ENCODE data around the gene PCK2.

PCK2 gene

DNA sequence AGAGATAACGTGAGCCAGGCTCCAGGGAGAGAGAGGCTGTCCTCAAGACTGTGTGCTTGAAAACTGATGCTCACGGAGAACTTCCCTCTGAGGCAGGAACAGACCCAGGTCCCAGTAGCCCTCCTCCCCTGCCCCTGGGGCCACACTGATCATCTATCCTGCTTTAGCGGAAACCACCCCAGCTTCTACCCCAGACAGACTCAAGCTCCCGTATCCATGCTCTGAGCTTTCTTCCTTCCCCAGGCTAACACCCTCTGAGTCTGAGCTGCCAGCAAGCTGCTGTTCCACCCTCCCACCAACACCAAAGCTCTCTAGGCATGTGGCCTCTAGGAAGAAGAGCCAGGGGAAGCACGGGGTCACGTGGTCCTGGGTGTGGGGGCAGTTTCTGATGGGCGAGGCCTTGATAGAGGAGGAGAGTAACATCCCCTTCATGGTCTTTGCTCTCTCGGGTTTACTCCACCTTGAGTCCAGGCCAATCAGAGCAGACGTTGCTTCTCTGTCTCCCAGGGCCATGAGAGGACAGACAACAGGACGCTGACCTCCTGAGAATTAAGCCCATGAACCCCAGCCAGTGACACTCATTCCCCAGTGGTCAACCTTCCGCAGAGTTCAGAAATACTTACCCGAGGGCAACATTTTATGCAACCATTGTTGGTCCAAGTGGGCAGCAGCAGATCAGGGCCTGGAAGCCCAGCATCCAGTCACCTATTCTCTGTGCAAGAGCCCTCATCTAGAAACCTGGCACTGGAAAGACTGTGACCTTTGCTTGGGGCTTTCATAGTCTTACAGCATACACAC is 1.4 kb downstream of the PCK2 start:
- Histone ChIP-seq H3K9me3 (replicated peaks; ENCODE audit: insufficient read depth, low read length) (no peaks in the 10 kb centered on the region), H3K27me3 (replicated peaks; ENCODE audit: insufficient read depth, low read length) (no peaks in the 10 kb centered on the region), H4K20me1 (ENCODE audit: insufficient read depth, low read length) (no peaks in the 10 kb centered on the region), H3K9ac (ENCODE audit: low read length) (no peak overlapping the region; the same call in 1 of the 2 replicates), H3F3A (ENCODE audit: insufficient read depth, low read length) (no peaks in the 10 kb centered on the region), H3K36me3 (replicated peaks; ENCODE audit: insufficient read depth, low read length) (no peaks in the 10 kb centered on the region), H3K9me2 (replicated peaks; ENCODE audit: insufficient read depth, low read length) (no peaks in the 10 kb centered on the region), H3K27ac (ENCODE audit: low read length) (no peak overlapping the region), H3K79me2 (ENCODE audit: low read length) (peaks cover 5% of the 10 kb centered on the region; the same call in 1 of the 2 replicates), H3K4me1 (ENCODE audit: low read length) (no peaks in the 10 kb centered on the region), H3K4me2 (ENCODE audit: low read depth, low read length) (peak overlapping the region; percentile 76; the same call in 1 of the 2 replicates), H2AFZ (ENCODE audit: low read length) (no peak overlapping the region), H3K4me3 (ENCODE audit: low read length) (peak overlapping the region; percentile 62)
- TF ChIP-seq, protein P1, sequence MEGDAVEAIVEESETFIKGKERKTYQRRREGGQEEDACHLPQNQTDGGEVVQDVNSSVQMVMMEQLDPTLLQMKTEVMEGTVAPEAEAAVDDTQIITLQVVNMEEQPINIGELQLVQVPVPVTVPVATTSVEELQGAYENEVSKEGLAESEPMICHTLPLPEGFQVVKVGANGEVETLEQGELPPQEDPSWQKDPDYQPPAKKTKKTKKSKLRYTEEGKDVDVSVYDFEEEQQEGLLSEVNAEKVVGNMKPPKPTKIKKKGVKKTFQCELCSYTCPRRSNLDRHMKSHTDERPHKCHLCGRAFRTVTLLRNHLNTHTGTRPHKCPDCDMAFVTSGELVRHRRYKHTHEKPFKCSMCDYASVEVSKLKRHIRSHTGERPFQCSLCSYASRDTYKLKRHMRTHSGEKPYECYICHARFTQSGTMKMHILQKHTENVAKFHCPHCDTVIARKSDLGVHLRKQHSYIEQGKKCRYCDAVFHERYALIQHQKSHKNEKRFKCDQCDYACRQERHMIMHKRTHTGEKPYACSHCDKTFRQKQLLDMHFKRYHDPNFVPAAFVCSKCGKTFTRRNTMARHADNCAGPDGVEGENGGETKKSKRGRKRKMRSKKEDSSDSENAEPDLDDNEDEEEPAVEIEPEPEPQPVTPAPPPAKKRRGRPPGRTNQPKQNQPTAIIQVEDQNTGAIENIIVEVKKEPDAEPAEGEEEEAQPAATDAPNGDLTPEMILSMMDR (IDR thresholded peaks at IDR 0.05; ENCODE audit: low read length) = no peak
- no peak for TF ChIP-seq EZH2 (optimal IDR thresholded peaks at IDR 0.05; ENCODE audit: low read depth, low read length)
- TF ChIP-seq EZH2phosphoT487 (IDR thresholded peaks at IDR 0.05; ENCODE audit: low read length) = no peak
- no peak for DNase-seq

DNA sequence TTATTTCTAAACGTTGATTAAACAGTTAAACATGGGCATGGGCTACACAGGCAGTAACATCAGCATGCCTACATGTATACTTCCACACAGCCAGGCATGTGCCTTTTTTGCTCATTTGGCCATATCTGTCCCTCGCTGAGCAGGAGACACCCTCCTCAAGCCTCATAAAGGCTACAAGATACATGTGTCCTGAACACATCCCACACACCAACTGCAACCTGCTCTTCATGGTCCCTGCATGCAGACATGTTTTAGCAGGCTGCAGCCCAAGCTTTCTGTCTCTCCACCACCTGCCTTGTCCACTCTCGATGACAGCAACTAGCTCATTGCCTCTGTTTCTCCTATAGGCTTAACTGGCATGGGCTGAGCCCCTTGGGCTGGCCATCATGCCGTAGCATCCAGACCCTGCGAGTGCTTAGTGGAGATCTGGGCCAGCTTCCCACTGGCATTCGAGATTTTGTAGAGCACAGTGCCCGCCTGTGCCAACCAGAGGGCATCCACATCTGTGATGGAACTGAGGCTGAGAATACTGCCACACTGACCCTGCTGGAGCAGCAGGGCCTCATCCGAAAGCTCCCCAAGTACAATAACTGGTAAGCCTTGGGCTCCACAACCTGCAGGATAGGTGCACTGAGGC is 2.6 kb downstream of the PCK2 start:
- no peak overlapping the region for H3K27ac ChIP-seq (ENCODE audit: low read length)
- no peak overlapping the region for H3K4me2 ChIP-seq (ENCODE audit: low read depth, low read length)
- H3K4me1 ChIP-seq (ENCODE audit: low read length) = no peaks in the 10 kb centered on the region
- TF ChIP-seq EZH2 (optimal IDR thresholded peaks at IDR 0.05; ENCODE audit: low read depth, low read length) = no peak
- TF ChIP-seq EZH2phosphoT487 (IDR thresholded peaks at IDR 0.05; ENCODE audit: low read length) = no peak
- TF ChIP-seq, protein P1 (IDR thresholded peaks at IDR 0.05; ENCODE audit: low read length) = no peak
- no peak overlapping the region for H2AFZ ChIP-seq (ENCODE audit: low read length)
- no peak overlapping the region for H3K9ac ChIP-seq (ENCODE audit: low read length)
- H3K9me2 ChIP-seq (replicated peaks; ENCODE audit: insufficient read depth, low read length) = no peaks in the 10 kb centered on the region
- H3F3A ChIP-seq (ENCODE audit: insufficient read depth, low read length) = no peaks in the 10 kb centered on the region
- H3K36me3 ChIP-seq (replicated peaks; ENCODE audit: insufficient read depth, low read length) = no peaks in the 10 kb centered on the region
- H4K20me1 ChIP-seq (ENCODE audit: insufficient read depth, low read length) = no peaks in the 10 kb centered on the region
- H3K27me3 ChIP-seq (replicated peaks; ENCODE audit: insufficient read depth, low read length) = no peaks in the 10 kb centered on the region
- H3K4me3 ChIP-seq (ENCODE audit: low read length) = no peak overlapping the region
- no peaks in the 10 kb centered on the region for H3K9me3 ChIP-seq (replicated peaks; ENCODE audit: insufficient read depth, low read length)
- no peak for DNase-seq
- peaks cover 5% of the 10 kb centered on the region; the same call in 1 of the 2 replicates for H3K79me2 ChIP-seq (ENCODE audit: low read length)

DNA sequence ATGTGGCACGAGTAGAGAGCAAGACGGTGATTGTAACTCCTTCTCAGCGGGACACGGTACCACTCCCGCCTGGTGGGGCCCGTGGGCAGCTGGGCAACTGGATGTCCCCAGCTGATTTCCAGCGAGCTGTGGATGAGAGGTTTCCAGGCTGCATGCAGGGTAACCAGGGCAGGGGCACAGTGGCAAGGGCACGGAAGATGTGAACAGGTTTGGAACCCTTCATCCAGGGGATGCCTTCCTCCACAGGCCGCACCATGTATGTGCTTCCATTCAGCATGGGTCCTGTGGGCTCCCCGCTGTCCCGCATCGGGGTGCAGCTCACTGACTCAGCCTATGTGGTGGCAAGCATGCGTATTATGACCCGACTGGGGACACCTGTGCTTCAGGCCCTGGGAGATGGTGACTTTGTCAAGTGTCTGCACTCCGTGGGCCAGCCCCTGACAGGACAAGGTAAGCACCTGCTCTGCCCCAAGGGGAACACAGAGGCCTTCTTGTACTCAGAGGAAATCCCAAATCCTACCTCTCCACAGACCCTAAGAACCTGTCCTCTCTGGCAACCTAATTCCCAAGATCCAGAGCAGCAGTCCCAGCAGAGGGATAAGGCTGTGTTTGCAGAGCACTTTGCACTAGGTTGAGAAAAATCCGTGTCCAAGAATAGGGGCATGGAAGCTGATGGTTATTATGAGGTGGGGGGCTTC is 4.3 kb downstream of the PCK2 start:
- Histone ChIP-seq H3K79me2 (ENCODE audit: low read length) (peaks cover 5% of the 10 kb centered on the region; the same call in 1 of the 2 replicates), H4K20me1 (ENCODE audit: insufficient read depth, low read length) (no peaks in the 10 kb centered on the region), H3K9me3 (replicated peaks; ENCODE audit: insufficient read depth, low read length) (no peaks in the 10 kb centered on the region), H3K9me2 (replicated peaks; ENCODE audit: insufficient read depth, low read length) (no peaks in the 10 kb centered on the region), H3K4me3 (ENCODE audit: low read length) (no peak overlapping the region), H2AFZ (ENCODE audit: low read length) (no peak overlapping the region), H3K27ac (ENCODE audit: low read length) (no peak overlapping the region), H3K4me2 (ENCODE audit: low read depth, low read length) (no peak overlapping the region), H3K36me3 (replicated peaks; ENCODE audit: insufficient read depth, low read length) (no peaks in the 10 kb centered on the region), H3K9ac (ENCODE audit: low read length) (no peak overlapping the region), H3K4me1 (ENCODE audit: low read length) (no peaks in the 10 kb centered on the region), H3F3A (ENCODE audit: insufficient read depth, low read length) (no peaks in the 10 kb centered on the region), H3K27me3 (replicated peaks; ENCODE audit: insufficient read depth, low read length) (no peaks in the 10 kb centered on the region)
- no peak for DNase-seq
- TF ChIP-seq EZH2phosphoT487 (IDR thresholded peaks at IDR 0.05; ENCODE audit: low read length) (no peak), EZH2 (optimal IDR thresholded peaks at IDR 0.05; ENCODE audit: low read depth, low read length) (no peak)
- TF ChIP-seq, protein P1 (IDR thresholded peaks at IDR 0.05; ENCODE audit: low read length) = no peak
